CD4-positive, alpha-beta T cell treated with Interferon gamma for 1 hour (primary cell): Measurements from ENCODE around the gene MEGF11.

Source experiments
- DNase-seq: peaks from one replicate; pipeline ENCODE4 v3.0.0-alpha.2; 2020

Gene MEGF11

DNA sequence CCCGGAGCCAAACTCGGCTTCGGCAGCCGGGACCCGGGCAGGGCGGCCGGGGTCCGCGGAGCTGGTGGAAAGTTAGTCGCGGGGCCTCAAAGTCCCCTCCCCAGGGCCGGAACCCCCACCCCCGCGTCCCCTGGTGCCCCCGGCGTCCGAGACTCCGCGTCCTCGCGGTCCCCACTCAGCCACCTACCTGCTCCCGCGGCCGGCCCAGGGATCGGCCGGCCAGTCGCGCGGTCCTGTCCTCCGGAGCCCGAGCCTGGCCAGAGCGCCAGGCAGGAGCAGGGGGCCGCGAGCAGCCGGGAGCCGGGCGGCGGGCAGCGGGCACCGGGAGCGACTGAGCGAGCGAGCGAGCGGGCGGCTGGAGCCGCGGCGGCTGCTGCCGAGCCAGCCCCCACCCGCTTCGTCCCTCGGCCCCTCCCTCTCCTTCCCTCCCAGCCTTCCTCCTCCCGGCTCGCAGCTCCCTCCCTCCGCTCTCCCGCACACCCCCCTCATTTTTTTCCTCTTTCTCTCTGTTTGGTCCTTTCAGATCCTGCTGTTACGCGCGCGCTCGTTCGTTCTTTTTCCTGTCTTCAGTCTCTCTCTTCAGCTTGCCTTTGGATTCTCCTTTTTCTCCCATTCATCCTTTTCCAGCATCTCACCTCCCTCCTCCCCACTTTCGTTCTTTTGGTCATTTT lies at the start of gene MEGF11:
Gene MEGF11, minus strand, starts transcription at position 333 of the 671 bp plus-strand sequence. CDS start 125,347 bp downstream, outside the sequence.
- DNase-seq, result no peak

DNA sequence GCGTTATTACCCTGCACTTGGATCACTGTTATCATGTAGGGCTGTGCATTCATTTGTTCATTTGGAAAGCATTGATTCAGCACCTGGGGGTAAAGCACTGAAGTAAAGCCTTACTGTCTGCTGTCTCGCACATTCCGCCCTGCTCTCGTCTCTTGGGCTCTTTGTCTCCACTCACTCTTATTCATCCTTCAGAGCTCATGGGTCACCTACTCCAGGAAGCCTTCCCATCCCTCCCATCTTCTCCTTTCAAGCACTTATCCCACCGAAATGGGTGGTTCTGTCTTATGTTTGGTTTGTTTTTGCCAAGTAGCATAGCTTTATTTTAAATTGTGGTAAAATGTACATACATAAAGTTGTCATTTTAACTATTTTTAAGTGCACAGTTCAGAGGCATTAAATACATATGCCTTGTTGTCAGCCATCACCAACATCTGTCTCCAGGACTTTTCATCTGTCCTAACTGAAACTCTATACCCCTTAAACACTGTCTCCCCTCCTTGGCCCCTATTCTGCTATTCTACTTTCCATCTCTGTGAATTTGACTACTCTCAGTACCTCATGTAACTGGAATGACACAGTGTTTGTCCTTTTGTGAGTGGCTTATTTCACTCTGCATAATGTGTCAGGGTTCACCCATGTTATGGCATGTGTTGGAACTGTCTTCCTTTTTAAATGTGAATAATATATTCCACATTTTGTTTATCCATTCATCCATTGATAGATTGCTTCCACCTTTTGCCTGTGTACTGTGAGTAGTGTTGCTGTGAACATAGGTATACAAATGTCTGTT lies 49.1 kb upstream of the MEGF11 start:
- no peak for DNase-seq

DNA sequence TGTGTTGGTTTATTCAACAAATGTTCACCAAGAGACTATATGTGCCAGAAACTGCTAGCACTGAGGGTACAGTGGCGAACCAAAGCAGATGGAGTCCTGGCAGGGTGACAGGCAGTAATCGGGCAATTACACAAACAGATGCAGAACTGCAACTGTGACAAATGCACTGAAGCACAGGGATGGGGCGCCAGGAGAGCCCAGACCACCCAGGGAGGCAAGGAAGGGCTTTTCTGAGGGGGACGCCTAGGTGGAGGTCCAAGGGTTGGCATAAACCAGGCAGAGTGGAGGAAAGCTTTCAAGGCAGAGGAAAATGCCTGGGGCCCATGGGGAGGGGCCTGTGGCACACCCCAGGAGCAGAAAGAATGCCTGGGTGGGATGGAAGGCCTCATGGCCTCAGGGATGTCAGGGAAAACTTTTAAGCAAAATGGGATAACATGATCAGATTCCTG lies 45.3 kb upstream of the MEGF11 start:
- DNase-seq, result no peak

DNA sequence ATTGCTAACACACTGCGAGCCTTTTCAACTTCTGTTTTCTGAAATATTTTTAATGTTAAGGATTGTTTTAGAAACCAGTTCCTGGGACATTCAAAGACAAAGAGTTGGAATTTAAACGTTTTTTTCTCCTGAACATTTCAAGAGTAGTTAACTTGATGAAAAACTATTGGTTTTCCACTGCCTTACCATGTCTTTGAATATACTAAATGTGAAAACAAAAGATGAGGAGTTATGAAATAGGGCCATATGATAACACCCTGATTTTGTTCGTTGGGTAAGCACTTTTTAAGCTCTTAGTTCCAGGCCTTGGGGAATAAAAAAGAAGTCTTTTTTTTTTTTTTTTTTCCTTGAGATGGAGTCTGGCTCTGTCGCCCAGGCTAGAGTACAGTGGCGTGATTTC lies 42.6 kb upstream of the MEGF11 start:
- DNase-seq, result no peak

DNA sequence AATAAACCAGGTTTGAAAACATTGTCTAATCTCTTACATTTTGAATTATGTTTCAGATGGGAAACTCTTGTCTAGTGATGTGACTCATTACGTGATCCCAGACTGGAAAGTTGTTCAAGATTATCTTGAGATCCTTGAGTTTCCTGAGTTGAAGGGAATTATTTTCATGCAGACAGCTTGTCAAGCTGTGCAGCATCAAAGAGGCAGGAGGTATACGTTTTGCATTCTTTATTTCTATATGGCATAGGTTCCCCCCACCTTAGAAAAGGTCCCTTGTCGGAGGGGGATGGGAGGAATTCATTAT lies 41.3 kb upstream of the MEGF11 start:
- DNase-seq, result no peak

DNA sequence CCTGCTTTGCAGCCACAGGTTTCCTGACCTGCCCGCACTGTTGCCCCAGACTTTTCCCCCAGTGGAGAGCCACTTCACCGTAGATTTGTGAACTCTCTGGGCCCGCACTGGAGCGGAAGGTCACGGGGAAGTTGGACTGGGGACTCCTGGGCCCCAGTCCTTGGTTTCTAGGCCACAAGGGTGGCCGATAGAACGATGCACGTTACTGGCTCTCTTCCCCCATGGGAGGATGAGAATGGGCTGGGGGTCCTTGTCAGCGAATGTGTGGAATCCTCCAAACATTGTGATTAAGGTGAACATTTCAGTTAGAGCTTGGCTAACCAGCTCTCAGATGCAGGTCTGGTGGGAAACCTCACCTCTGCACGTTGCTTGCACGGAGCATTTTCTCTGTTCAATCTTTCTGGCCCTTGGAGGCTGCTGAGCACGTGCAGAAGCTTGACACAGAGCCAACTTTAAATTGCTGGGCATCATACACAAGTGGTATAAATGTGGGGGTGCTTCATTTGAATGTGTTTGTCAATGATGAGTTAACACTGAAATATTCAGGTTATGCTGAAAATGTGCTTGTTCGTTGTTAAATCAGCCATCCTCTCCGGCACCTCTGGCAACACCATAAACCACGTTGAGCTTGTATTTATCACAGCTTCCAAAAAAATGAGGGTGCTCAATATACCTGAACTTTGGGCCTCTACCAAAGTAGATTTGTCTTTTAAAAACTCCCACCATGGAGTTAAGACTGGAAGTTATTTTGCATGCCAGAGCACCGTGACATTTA lies 40.8 kb upstream of the MEGF11 start:
- no peak for DNase-seq

DNA sequence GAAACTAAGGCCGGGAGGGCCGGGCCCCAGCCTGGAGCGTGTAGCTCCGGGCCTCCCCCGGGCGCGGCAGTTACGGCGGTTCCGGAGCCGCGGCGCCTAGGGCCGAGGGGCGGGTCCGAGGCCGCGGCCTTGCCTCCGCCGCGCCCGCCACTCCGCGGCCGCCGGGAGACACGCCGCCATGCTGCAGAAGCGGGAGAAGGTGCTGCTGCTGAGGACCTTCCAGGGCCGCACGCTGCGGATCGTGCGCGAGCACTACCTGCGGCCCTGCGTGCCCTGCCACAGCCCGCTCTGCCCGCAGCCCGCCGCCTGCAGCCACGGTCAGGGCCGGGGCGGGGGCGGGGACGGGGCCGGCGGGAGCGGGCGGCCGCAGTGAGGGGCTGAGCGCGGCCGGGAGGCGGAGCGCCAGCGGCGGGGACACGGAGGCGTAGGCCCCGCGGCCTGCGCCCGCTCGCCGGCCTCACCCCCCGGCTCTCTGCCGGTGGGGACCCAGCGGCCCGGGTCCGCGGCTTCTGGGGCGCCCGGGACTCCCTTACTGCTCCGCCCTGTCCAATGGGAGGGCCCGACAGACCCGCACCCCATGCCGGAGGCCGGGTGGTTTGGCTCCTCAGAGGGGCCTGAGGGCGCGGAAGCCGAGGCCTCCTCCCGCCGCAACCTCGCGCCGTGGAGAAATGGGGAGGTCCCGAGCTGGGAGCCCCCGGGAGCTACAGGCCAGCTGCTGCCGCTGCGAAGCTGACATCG lies 40.0 kb upstream of the MEGF11 start, which contains the start of gene DIS3L:
Gene DIS3L, plus strand, starts transcription at position 150 of the 738 bp plus-strand sequence. Its CDS starts 29 bp downstream, at position 179.
- peak; percentile 70 for DNase-seq

DNA sequence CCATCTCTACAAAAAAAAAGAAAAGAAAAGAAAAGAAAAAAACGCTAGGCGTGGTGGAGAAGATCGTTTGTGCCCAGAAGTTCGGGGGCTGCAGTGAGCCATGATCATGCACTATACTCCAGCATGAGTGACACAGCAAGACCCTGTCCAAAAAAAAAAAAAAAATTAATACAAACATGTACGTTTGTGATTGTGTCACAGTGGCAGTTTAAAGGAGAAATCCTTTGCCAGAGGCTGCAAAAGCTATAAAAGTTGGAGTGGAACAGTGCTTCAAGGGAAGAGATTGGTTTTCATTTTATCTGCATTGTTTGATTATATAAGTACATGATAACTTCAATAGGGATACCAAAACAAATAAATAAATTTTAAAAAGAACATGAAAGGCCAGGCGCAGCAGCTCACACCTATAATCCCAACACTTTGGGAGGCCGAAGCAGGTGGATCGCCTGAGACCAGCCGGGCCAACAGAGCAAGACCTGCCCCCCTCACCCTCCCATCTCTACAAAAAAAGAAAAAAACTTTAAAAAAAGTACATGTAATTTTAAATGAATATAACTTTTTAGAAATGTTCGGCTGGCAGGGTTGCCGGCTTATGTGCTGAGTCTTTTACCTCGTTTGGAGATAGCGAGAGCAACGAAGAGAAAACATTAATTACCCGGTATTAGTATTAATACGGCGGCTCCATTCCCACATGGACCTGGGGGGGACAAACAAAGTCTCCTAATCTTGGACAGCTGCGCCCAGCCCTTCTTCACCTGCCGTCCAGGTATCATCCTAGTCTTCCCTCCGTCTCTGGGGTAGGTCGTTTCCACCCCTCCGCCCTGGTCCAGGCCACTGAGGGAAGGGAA lies 39.2 kb upstream of the MEGF11 start:
- DNase-seq, result no peak

DNA sequence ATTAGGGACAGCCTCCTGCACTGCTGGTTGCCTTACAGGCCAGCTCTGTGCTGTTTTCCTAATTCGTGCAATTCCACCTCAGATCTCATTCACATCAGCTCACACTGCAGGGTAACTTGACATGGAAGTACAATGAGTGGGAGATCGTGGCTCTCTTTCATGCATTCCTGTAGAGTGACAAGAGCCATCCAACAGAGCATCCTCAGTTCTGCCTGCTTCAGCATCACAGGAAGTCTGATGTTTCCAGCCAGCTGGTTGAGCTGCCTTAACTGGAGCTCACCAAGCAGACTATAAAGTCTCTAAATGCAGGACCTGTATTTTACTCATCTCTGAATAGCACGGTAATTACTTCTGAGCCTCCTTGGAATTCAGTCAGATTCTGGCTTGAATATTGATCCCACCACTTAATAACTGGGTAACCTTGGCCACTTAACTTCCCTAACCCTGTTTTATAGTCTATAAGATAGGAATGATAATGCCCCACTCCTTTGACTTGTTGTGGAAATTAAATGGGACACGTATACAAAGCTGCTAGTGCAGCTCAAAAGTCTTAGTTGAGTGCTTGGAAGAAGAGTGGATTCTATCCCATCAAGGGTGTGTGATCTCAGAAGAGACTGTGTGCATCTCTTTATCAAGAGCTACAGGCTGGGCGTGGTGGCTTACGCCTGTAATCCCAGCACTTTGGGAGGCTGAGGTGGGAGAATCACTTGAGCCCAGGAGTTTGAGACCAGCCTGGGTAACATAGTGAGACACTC lies 38.4 kb upstream of the MEGF11 start:
- DNase-seq, result no peak

DNA sequence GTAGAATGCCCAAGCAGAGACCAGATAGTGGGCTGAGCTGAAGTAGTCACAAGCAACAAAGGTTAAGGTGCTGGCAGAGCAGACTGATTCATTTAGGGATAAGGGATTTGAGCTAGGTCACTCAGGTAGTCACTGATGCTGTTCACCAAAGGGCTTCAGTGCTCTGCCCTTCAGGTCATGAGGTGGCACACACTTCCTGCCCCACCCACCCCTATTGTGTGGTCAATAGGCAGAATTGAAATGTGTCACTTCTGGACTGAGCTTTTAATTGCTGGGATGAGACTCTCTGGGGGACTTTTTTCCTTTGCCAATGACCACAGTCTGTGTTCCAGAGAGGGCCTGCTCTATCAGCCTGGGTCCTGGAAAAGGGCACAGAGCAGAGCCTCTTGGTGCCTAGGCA lies 37.0 kb upstream of the MEGF11 start:
- no peak for DNase-seq

DNA sequence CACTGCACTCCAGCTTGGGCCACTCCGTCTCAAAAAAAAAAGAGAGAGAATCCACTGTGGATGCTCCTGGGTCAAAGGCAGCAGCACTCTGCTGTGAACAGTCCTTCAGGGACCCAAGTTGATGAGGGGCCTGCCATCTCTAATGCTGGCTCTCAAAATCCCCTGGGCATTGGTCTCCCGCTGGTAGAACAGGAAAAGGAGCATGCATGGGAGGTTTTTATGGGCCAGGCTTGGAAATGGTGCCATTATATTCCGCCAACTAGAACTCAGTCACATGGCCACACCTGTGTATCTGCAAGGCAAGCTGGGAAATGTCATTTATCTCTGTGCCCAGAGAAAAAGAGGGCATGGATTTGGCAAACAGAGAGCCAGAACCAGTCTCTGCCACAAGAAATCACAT lies 36.5 kb upstream of the MEGF11 start:
- DNase-seq, result no peak

DNA sequence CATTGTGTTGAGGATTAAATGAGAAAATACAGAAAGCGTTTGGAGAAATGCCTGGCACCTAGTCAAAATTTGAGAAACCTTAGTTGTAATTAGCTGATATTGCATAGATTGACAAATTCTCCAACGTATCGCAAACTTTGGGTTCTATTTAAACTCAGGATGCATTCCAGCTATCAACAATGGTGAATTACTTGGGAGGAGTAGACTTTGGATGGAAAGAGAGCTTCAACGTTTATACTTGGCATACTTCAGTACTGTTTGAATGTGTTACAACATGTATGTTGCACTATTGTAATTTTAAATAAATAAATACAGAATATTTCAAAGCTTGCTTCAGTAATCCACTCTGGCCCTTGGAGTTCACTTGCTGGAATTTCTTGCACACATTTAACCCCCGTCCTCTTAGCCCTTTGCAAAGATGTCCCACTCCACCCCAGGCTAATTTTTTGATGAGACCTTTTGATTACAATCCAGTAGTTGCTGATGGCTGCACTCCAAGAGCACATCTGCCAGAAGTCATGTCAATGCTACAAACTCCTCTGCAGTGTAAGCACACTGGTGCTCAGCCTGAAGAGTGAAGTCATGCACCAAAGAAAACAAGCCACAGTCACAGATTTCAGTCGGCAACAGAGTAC lies 35.1 kb upstream of the MEGF11 start:
- DNase-seq, result no peak

DNA sequence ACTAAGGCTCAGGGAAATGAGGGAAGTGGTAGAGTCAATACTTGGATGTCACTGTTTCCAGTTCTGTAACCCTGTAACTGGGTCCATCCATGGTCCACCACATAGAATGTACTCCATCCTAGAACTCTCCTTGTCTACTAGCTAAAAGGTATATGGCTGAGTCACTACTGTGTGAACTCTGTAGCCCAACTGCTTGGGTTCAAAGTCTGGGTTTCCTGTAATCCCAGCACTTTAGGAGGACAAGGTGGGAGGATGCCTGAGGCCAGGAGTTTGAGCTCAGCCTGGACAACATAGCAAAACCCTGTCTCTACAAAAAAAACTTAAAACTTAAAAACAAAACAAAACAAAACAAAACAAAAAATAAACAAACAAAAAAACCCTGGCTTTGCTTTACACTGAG lies 34.5 kb upstream of the MEGF11 start:
- DNase-seq, result no peak

DNA sequence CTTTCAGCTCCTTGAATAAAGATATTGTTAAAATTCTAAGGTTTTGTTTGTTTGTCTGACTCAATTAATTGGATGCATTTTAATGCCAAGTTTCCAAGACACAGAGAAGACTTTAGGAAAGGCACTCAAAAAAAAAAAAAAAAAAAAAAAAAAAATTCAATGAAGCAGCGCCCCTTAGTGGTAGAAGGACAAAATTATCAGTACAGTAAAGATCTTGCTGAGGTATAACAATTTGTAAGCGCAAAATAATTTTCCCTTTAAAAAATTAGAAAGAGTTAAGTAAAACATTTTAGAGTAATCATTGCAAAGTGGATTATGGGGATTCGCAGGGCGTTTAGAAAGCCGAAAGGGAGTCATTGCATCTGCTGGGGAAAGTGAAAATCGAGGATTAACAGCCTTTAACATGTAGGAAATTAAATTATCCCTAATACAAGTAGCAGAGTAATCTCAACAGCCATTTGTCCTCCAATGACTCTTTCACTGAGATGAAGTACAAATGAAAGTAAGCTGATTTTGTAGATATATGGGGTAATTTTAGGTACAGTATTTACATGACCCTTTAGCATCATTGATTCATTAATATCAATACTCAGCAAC lies 34.0 kb upstream of the MEGF11 start:
- DNase-seq, result no peak

DNA sequence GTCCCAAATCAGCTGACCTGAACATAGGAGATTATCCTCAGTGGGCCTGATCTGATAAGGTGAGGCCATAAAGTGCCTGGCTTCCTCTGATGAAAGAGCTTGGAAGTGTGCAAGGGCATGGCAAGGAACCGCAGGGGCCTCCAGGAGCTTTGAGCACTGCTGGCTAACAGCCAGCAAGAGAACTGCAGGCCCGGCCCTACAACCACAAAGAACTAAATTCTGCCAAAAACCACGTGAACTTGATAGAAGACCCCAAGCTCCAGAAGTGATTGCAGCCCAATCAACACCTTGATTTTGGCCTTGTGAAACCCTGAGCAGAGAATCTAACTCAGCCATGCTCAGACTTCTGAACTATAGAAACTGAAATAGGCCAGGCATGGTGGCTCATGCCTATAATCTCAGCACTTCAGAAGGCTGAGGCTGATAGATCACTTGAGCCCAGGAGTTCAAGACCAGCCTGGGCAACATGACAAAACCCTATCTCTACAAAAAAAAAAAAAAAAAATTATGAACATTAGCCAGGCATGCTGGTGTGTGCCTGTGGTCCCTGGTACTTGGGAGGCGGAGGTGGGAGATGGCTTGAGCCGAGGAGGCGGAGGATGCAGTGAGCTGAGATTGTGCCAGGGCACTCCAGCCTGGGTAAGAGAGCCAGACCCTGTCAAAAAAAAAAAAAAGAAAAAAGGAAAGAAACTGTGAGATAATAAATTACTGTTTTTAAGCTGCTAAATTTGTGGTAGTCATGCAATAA lies 32.2 kb upstream of the MEGF11 start:
- DNase-seq, result no peak

DNA sequence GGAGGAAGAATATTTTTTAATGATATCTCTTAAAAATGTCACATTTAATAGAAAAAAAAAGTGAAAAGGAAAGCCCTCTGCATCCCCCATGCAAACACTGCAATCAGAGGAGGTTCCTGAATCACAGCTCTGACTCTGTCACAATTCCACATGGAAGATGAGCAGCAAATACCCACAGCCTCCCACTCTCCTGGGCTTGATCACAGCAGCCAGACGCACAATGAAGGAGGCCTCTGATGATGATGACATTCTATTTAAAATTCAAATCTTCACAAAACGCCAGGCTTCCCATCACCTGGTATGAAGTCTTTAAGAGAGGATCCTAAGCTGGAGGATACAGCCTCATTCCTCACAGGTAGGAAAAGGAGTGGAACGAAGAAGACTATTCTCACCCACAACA lies 30.7 kb upstream of the MEGF11 start:
- no peak for DNase-seq

DNA sequence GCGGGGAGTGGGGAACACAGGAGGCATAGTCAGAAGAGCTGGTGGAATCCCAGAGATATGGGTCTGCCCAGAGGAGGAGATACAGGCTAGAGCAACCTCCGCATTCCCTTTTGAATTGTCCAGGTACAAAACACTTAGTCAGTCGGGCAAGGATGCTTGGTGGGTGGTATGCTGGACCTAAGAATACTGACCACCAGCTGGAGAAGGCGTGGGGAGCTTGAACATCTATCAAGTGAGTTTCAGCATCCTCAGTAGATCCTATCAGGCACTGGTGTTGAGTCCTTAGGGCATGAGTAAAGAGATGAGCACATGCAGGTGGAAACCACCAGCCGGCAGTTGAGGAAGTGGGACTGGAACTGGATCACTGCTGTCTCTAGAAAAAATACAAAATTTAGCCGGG lies 25.1 kb upstream of the MEGF11 start:
- no peak for DNase-seq

DNA sequence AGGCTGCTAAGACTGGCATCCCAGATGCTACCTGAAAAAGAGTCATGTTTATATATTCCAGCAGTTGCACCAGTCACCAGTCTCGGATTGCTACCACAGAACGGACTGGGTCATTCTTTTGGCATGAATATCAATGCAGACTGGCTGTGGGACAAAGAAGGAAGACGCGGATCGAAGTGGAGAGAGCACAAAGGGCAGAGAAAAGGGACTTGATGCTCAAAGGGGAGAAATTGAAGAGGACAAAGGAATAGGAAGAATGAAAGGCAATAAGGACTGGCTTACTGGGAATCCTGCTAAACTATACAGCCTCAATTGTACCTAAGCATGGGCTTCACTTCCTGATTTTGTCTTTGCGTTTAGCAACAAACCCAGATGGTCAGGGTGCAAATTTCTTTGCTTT lies 24.5 kb upstream of the MEGF11 start:
- DNase-seq, result no peak

DNA sequence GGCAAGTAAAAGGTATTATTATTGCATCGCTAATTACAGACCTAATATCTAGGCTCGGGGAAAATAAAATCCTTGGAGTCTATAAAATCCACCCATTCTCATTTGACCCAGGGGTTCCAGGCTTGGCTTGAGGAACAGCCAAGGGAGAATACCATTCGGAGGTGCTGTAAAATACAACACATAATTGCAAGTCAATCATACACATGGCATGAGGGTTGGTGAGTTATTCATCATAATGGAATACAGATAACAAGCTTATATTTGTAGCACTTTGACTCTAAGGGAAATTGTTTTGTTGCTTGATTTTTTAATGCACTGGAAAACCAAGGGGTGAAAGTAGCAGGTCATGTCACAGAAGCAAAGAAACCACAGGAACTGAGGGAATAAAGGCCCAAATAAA lies 23.0 kb upstream of the MEGF11 start:
- DNase-seq, result no peak

DNA sequence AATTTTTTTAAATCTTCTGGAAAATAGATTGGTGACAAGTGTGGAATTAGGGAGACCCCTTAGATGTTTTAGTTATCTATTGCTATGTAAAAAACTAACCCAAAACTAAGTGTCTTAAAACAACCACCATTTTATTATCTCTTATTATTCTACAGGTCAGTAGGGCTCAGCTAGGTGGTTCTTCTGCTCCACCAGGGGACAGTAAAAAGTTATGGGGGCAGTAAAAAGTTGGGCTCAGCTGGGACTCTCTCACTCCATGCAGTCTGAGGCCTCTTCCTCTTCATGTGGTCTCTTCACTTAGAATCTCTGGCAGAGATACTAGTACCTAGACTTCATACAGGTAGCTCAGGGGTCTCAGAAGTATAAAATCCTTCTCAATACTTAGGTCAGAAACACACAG lies 21.8 kb upstream of the MEGF11 start:
- no peak for DNase-seq
